H1 (cell line): ENCODE measurements around the gene P4HA1. TPM values are rescaled to one million over a fixed set of nuclear protein-coding genes. Genes with fewer than 3 reads are reported as not detected.

Experiments used
- CTCF ChIA-PET: fragments of 300-600 bp; sonication (Branson Sonifier 250); formaldehyde crosslinking; loops from one replicate; lab custom pipeline; 2021; ENCODE audit not compliant: partially characterized antibody; lab: Charles Lee
- POLR2A ChIA-PET: fragments of 300-600 bp; sonication (Branson Sonifier 250); formaldehyde crosslinking; loops from one replicate; lab custom pipeline; 2021; ENCODE audit warnings: inconsistent platforms; ENCODE audit not compliant: partially characterized antibody; lab: Charles Lee
- DNase-seq, 2 experiments: peaks; one replicate each; pipeline versions ENCODE4 v3.0.0 to v3.0.0-alpha.2; 2010 to 2022; ENCODE audit warnings: low spot score in 2 of 2, low read depth in 1 of 2, mixed read lengths in 1 of 2
- FAIRE-seq: peaks from 2 replicates; lab custom pipeline; 2011; peaks lifted over from hg19 to GRCh38; lab: Jason Lieb, UNC
- H2AFZ ChIP-seq: 2 replicates; pipeline ENCODE4 v1.8.1; 2012; ENCODE audit warnings: low read length, inconsistent platforms
- H2AK5ac ChIP-seq: 2 replicates; pipeline ENCODE4 v1.6.1; 2013; ENCODE audit warnings: low read depth, low read length
- H2BK120ac ChIP-seq: replicated peaks from 2 replicates; pipeline ENCODE3; 2013; ENCODE audit warnings: low read depth, low read length, inconsistent platforms
- H2BK12ac ChIP-seq: 2 replicates; pipeline ENCODE4 v1.6.1; 2013; ENCODE audit warnings: low read depth, low read length
- H2BK15ac ChIP-seq: 2 replicates; pipeline ENCODE4 v1.6.1; 2013; ENCODE audit warnings: low read length
- H2BK20ac ChIP-seq: 2 replicates; pipeline ENCODE4 v1.6.1; 2013; ENCODE audit warnings: low read length
- H2BK5ac ChIP-seq: 2 replicates; pipeline ENCODE4 v1.6.1; 2013; ENCODE audit warnings: low read depth, low read length
- H3K14ac ChIP-seq: 2 replicates; pipeline ENCODE4 v1.6.1; 2013; ENCODE audit warnings: inconsistent platforms; ENCODE audit not compliant: insufficient read length
- H3K18ac ChIP-seq: 2 replicates; pipeline ENCODE4 v1.6.1; 2013; ENCODE audit warnings: low read length; ENCODE audit errors: extremely low read depth
- H3K23ac ChIP-seq: 2 replicates; pipeline ENCODE4 v1.6.1; 2013; ENCODE audit warnings: inconsistent platforms; ENCODE audit not compliant: insufficient read length
- H3K23me2 ChIP-seq: 2 replicates; pipeline ENCODE4 v1.6.1; 2013; ENCODE audit warnings: low read depth, low read length
- H3K27ac ChIP-seq: 2 replicates; pipeline ENCODE4 v1.6.1; 2011; ENCODE audit warnings: low read depth, low read length, inconsistent platforms
- H3K27me3 ChIP-seq, 4 experiments: replicated peaks in 1 of 4; 1 replicate in 1 of 4; 2 replicates in 3 of 4; pipeline versions ENCODE4 v1.6.1 to v1.8.1; 2011 to 2013; ENCODE audit warnings: low read length in 3 of 4, mild to moderate bottlenecking in 3 of 4, inconsistent platforms in 2 of 4, mixed read lengths in 2 of 4, moderate library complexity in 1 of 4; ENCODE audit not compliant: control insufficient read depth in 3 of 4, insufficient read depth in 3 of 4; ENCODE audit errors: extremely low read depth in 1 of 4
- H3K36me3 ChIP-seq, 4 experiments: 2 replicates each; pipeline versions ENCODE4 v1.6.1 to v1.8.1; 2011 to 2013; ENCODE audit warnings: mild to moderate bottlenecking in 4 of 4, low read length in 3 of 4, moderate library complexity in 2 of 4, control low read depth in 1 of 4, inconsistent platforms in 1 of 4; ENCODE audit not compliant: insufficient read depth in 4 of 4, control insufficient read depth in 2 of 4
- H3K4ac ChIP-seq: replicated peaks from 2 replicates; pipeline ENCODE3; 2013; ENCODE audit warnings: low read length, low read depth, mixed read lengths, inconsistent platforms; ENCODE audit not compliant: insufficient read length
- H3K4me1 ChIP-seq, 4 experiments: replicated peaks in 1 of 4; 1 replicate in 1 of 4; 2 replicates in 3 of 4; pipeline versions ENCODE4 v1.6.1 to v1.8.1; 2011 to 2013; ENCODE audit warnings: low read length in 3 of 4, inconsistent platforms in 2 of 4, mixed read lengths in 1 of 4; ENCODE audit not compliant: insufficient read depth in 4 of 4, control insufficient read depth in 3 of 4
- H3K4me2 ChIP-seq, 2 experiments: 2 replicates each; pipeline versions ENCODE4 v1.6.1 to v1.8.1; 2011 to 2013; ENCODE audit warnings: low read depth in 2 of 2, low read length in 2 of 2, control low read depth in 1 of 2, inconsistent platforms in 1 of 2, mild to moderate bottlenecking in 1 of 2; ENCODE audit not compliant: insufficient read depth in 1 of 2
- H3K4me3 ChIP-seq, 4 experiments: fragments of 200-600, 300-600 bp in 1 of 4; sonication (generic), shearing (Covaris generic), sonication (Bioruptor Twin) in 1 of 4; 2 replicates each; pipeline versions ENCODE4 v1.5.1 to v1.8.1; 2011 to 2016; ENCODE audit warnings: low read length in 4 of 4, low read depth in 3 of 4, control low read depth in 2 of 4, inconsistent platforms in 2 of 4, mild to moderate bottlenecking in 2 of 4, mixed read lengths in 1 of 4, moderate library complexity in 1 of 4; ENCODE audit not compliant: insufficient read depth in 2 of 4; ENCODE audit errors: extremely low read depth in 1 of 4
- H3K56ac ChIP-seq: replicated peaks from 2 replicates; pipeline ENCODE3; 2013; ENCODE audit warnings: low read depth, mild to moderate bottlenecking, mixed read lengths, low read length, inconsistent platforms; ENCODE audit not compliant: insufficient read length
- H3K79me1 ChIP-seq: 2 replicates; pipeline ENCODE4 v1.6.1; 2013; ENCODE audit warnings: low read depth, low read length, control low read depth
- H3K79me2 ChIP-seq, 2 experiments: 2 replicates each; pipeline versions ENCODE4 v1.6.1 to v1.8.1; 2012 to 2013; ENCODE audit warnings: low read length in 2 of 2, mild to moderate bottlenecking in 2 of 2, inconsistent platforms in 1 of 2; ENCODE audit not compliant: insufficient read depth in 2 of 2, control insufficient read depth in 1 of 2
- H3K9ac ChIP-seq, 4 experiments: replicated peaks in 1 of 4; 1 replicate in 1 of 4; 2 replicates in 3 of 4; pipeline versions ENCODE4 v1.6.1 to v1.8.1; 2011 to 2013; ENCODE audit warnings: low read depth in 3 of 4, low read length in 3 of 4, control low read depth in 2 of 4, mild to moderate bottlenecking in 2 of 4, moderate library complexity in 2 of 4, inconsistent platforms in 1 of 4; ENCODE audit errors: extremely low read depth in 1 of 4
- H3K9me3 ChIP-seq, 2 experiments: 2 replicates each; pipeline versions ENCODE4 v1.6.1 to v1.8.1; 2012 to 2013; ENCODE audit warnings: mild to moderate bottlenecking in 2 of 2, moderate library complexity in 2 of 2, control low read depth in 1 of 2, inconsistent platforms in 1 of 2, low read depth in 1 of 2, low read length in 1 of 2, mixed read lengths in 1 of 2; ENCODE audit not compliant: insufficient read depth in 2 of 2
- H4K20me1 ChIP-seq, 2 experiments: replicated peaks in 1 of 2; 2 replicates each; pipeline versions ENCODE3 to v1.8.1; 2011 to 2013; ENCODE audit warnings: inconsistent platforms in 2 of 2, low read length in 2 of 2, mild to moderate bottlenecking in 1 of 2; ENCODE audit not compliant: insufficient read depth in 2 of 2, control insufficient read depth in 1 of 2
- H4K5ac ChIP-seq: 2 replicates; pipeline ENCODE4 v1.6.1; 2013; ENCODE audit warnings: low read length, low read depth, mixed read lengths, inconsistent platforms; ENCODE audit not compliant: insufficient read length
- H4K8ac ChIP-seq: 2 replicates; pipeline ENCODE4 v1.8.0; 2013; ENCODE audit warnings: mild to moderate bottlenecking, moderate library complexity, low read length, inconsistent platforms; ENCODE audit not compliant: insufficient read depth; ENCODE audit errors: extremely low read depth
- H4K91ac ChIP-seq: replicated peaks from 2 replicates; pipeline ENCODE3; 2013; ENCODE audit warnings: low read length, mixed read lengths, inconsistent platforms; ENCODE audit not compliant: insufficient read length
- USF2 ChIP-seq: IDR thresholded peaks from 2 replicates; pipeline ENCODE4 v1.6.1; 2011; ENCODE audit warnings: low read length, improper control_type of control experiment
- WGBS, 2 experiments: shearing (Covaris generic) in 1 of 2; methylation state at CpG; one replicate each; pipeline versions ENCODE4 v1.1.6 to v1.1.7; 2013 to 2015; ENCODE audit warnings: low lambda C conversion rate in 2 of 2, mixed read lengths in 2 of 2, inconsistent platforms in 1 of 2, low coverage in 1 of 2, missing lambda C conversion rate in 1 of 2; ENCODE audit not compliant: insufficient replicate concordance in 2 of 2, insufficient coverage in 1 of 2, insufficient read length in 1 of 2; ENCODE audit errors: extremely low coverage in 1 of 2, missing lambda C conversion rate in 1 of 2; 5-methylcytosine and 5-hydroxymethylcytosine counted together
- polyA plus RNA-seq, 7 experiments: library from polyadenylated mRNA; depleted of rRNA in 3 of 7; stranded (reverse) in 5 of 7; unstranded in 2 of 7; fragments of >200 nt in 5 of 7; fragments of 200-250 nt in 2 of 7; gene quantifications; 1 replicate in 5 of 7; 2 replicates in 1 of 7; 4 replicates in 1 of 7; pipeline versions ENCODE4 v1.2.1 to v1.2.3, GENCODE V29; 2011 to 2013; ENCODE audit warnings: missing spikeins in 2 of 7, mixed read lengths in 2 of 7
- total RNA-seq: library from RNA; stranded (reverse); fragmentation: NEBNext Ultra II Directional; extraction: Animal tissue kit (Norgen Biotek cat#: 25700); gene quantifications from 2 replicates; pipeline ENCODE4 v1.2.1, GENCODE V29; 2021

The P4HA1 gene
- total and polyA plus RNA-seq, 2 of the 8 experiments (the other 6 are each of a cell fraction or from before 2014, with no cell fraction given) = 12.0 to 25.7 TPM

- Histone ChIP-seq H2BK12ac (no peak overlapping the region), H3K4ac (no peak overlapping the region), H2BK15ac (no peak overlapping the region), H3K23me2 (no peaks in the 10 kb centered on the region), H3K14ac (no peak overlapping the region), H4K20me1 (no peaks in the 10 kb centered on the region), H3K4me3 (no peak overlapping the region), H3K9ac (no peak overlapping the region), H4K8ac (no peak overlapping the region), H2AK5ac (no peak overlapping the region), H3K4me2 (no peak overlapping the region), H3K4me1 (peaks cover 0 to 3% (median 2%) of the 10 kb centered on the region in 4 experiments; a peak in 1 of 7 replicates), H2AFZ (no peak overlapping the region), H3K79me2 (no peaks in the 10 kb centered on the region), H2BK120ac (no peak overlapping the region), H3K18ac (no peak overlapping the region), H2BK5ac (no peak overlapping the region), H3K23ac (no peak overlapping the region), H3K27ac (no peak overlapping the region), H3K36me3 (no peaks in the 10 kb centered on the region), H4K5ac (no peak overlapping the region), H3K9me3 (no peaks in the 10 kb centered on the region), H3K79me1 (no peaks in the 10 kb centered on the region), H3K56ac (no peak overlapping the region), H2BK20ac (no peak overlapping the region), H4K91ac (no peak overlapping the region), H3K27me3 (no peaks in the 10 kb centered on the region)
- 94% methylated on average over 1 of the region's 1 CpG; no CpG with 5 or more reads in 1 of the 2 experiments for WGBS, 2 experiments
- POLR2A ChIA-PET = interaction anchor here (1.3 kb wide), 1 partner anchor 10 kb away, joined by 4 read pairs; no protein-coding TSS in a partner anchor
- no peak for TF ChIP-seq USF2
- no peak for FAIRE-seq
- CTCF ChIA-PET = interaction anchor here (0.6 kb wide), 1 partner anchor 208 kb away, joined by 3 read pairs; no protein-coding TSS in a partner anchor
- no peak for DNase-seq
These were observed 19.4 kb upstream of the P4HA1 start for GRCh38 chr10:73116017-73116416.
